KMS-11 (cell line): ENCODE data around the gene PRDM15.

ENCODE experiments used
- H2AFZ ChIP-seq: fragments of 200-600 bp; sonication (generic); 2 replicates; pipeline ENCODE4 v1.6.1; 2016; ENCODE audit warnings: antibody characterized with exemption, mixed run types, low read depth
- H3K27ac ChIP-seq: fragments of 200-600 bp; sonication (generic); 2 replicates; pipeline ENCODE4 v1.6.1; 2016; ENCODE audit warnings: mild to moderate bottlenecking, mixed run types
- H3K27me3 ChIP-seq: fragments of 200-600 bp; sonication (generic); 2 replicates; pipeline ENCODE4 v1.6.1; 2017; ENCODE audit warnings: mild to moderate bottlenecking, low read depth, mixed run types, moderate library complexity; ENCODE audit not compliant: insufficient read depth
- H3K36me3 ChIP-seq: fragments of 200-600 bp; sonication (generic); 2 replicates; pipeline ENCODE4 v1.6.1; 2017; ENCODE audit warnings: mild to moderate bottlenecking, mixed run types; ENCODE audit not compliant: insufficient read depth
- H3K4me1 ChIP-seq: fragments of 200-600 bp; sonication (generic); 2 replicates; pipeline ENCODE4 v1.6.1; 2016; ENCODE audit warnings: mild to moderate bottlenecking, low read depth, mixed run types; ENCODE audit not compliant: poor library complexity, severe bottlenecking
- H3K4me2 ChIP-seq: fragments of 200-600 bp; sonication (generic); 2 replicates; pipeline ENCODE4 v1.7.0; 2016; ENCODE audit warnings: mild to moderate bottlenecking, mixed run types
- H3K4me3 ChIP-seq: fragments of 200-600 bp; sonication (generic); IDR thresholded peaks from 2 replicates; pipeline ENCODE4 v1.6.1; 2017; ENCODE audit warnings: low read depth, low read length, mixed read lengths; ENCODE audit not compliant: insufficient read depth
- H3K79me2 ChIP-seq: fragments of 200-600 bp; sonication (generic); 2 replicates; pipeline ENCODE4 v1.6.1; 2016; ENCODE audit warnings: low read depth, mixed run types; ENCODE audit not compliant: insufficient read depth
- H3K9ac ChIP-seq: fragments of 200-600 bp; sonication (generic); 2 replicates; pipeline ENCODE4 v1.6.1; 2016; ENCODE audit warnings: mild to moderate bottlenecking, mixed run types
- H4K20me1 ChIP-seq: fragments of 200-600 bp; sonication (generic); 2 replicates; pipeline ENCODE4 v1.6.1; 2016; ENCODE audit warnings: mild to moderate bottlenecking, mixed run types; ENCODE audit not compliant: insufficient read depth
- CTCF ChIP-seq: fragments of 200-600 bp; sonication (generic); conservative IDR thresholded peaks from 2 replicates; pipeline ENCODE4 v1.6.1; 2017; ENCODE audit warnings: low read depth, mild to moderate bottlenecking, antibody characterized with exemption, low read length, moderate library complexity, mixed read lengths

Gene PRDM15

GRCh38 chr21:41890355-41890754 is 11.2 kb upstream of the PRDM15 start:
- Histone ChIP-seq H3K9ac (no peak overlapping the region), H2AFZ (no peak overlapping the region), H3K4me2 (no peak overlapping the region), H4K20me1 (no peaks in the 10 kb centered on the region), H3K79me2 (no peaks in the 10 kb centered on the region), H3K4me1 (peaks cover 19% of the 10 kb centered on the region), H3K4me3 (no peak overlapping the region), H3K27me3 (no peaks in the 10 kb centered on the region), H3K27ac (no peak overlapping the region), H3K36me3 (no peaks in the 10 kb centered on the region)
- TF ChIP-seq CTCF: no peak

GRCh38 chr21:41888749-41889376 is 9.7 kb upstream of the PRDM15 start:
- Histone ChIP-seq H3K4me3 (no peak overlapping the region), H3K79me2 (no peaks in the 10 kb centered on the region), H3K36me3 (no peaks in the 10 kb centered on the region), H3K4me1 (peaks cover 27% of the 10 kb centered on the region), H3K4me2 (no peak overlapping the region), H3K27ac (no peak overlapping the region), H2AFZ (no peak overlapping the region), H3K9ac (no peak overlapping the region), H3K27me3 (no peaks in the 10 kb centered on the region), H4K20me1 (no peaks in the 10 kb centered on the region)
- no peak for TF ChIP-seq CTCF

GRCh38 chr21:41887667-41888066 is 8.5 kb upstream of the PRDM15 start:
- no peaks in the 10 kb centered on the region for H3K36me3 ChIP-seq
- H3K27ac ChIP-seq: no peak overlapping the region
- no peak overlapping the region for H3K9ac ChIP-seq
- no peak overlapping the region for H3K4me3 ChIP-seq
- no peaks in the 10 kb centered on the region for H3K79me2 ChIP-seq
- TF ChIP-seq CTCF: no peak
- H4K20me1 ChIP-seq: no peaks in the 10 kb centered on the region
- H3K4me1 ChIP-seq: peaks cover 27% of the 10 kb centered on the region
- H2AFZ ChIP-seq: no peak overlapping the region
- no peak overlapping the region for H3K4me2 ChIP-seq
- H3K27me3 ChIP-seq: no peaks in the 10 kb centered on the region

- Histone ChIP-seq H3K27me3 (no peaks in the 10 kb centered on the region), H3K36me3 (no peaks in the 10 kb centered on the region), H2AFZ (peak overlapping the region; percentile 31; the same call in 1 of the 2 replicates), H3K9ac (0 out of 2 replicates have a peak overlapping the region, but pooled peaks have one; percentile 38), H3K4me3 (no peak overlapping the region), H3K4me1 (peaks cover 27% of the 10 kb centered on the region), H3K27ac (peak overlapping the region; percentile 66), H3K79me2 (no peaks in the 10 kb centered on the region), H3K4me2 (peak overlapping the region; percentile 46; the same call in 1 of the 2 replicates), H4K20me1 (no peaks in the 10 kb centered on the region)
- TF ChIP-seq CTCF: no peak
Observed at GRCh38 chr21:41886328-41886727, 7.2 kb upstream of the PRDM15 start.
